ENCODE measurements around the gene ANXA2. TPM values are rescaled to one million over a fixed set of nuclear protein-coding genes. Genes with fewer than 3 reads are reported as not detected.
A peak's percentile ranks its signal among the peaks of the same experiment; 100 is the strongest.

The ANXA2 gene
- total RNA-seq, 4 donors from 2014 or later, result 376 to 811 (median 549) TPM

DNA sequence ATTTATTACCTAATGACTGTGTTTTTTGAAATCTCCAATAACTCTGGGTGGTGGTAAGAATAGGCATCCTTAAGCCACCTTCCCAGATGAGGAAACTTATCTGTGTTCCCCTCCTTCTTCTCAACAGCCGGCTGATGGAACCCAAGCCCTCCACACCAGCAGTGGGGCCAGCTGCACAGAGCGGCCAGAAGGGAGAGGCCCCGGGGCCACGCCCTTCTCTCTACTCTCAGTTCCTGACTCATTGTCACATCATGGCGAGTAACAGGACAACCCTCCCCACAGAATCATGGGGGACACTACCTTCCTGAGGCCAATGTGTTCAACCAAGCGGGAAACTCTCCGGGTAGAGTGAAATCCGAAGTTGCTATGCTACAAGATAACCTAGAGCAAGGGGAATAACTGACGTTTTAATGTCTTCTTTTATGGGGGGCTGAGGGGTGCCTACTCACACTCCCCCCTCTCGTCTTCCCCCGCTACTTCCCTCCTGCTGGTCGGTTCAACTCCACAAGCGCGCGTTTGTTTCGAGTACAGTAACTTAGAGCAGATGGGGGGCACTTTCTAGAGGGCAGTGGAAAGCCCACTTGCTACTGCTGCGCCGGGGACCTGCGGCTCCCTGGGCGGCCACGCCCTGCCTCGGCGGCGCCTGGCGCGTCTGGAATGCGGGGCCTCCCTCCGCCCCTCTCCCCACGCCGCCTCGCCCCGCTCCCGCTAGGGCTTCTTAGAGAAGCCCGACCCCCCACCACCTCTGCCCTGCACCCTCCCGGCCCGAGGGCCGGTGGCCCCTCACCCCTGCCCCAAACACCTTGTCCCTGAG, 621 bp downstream of the ANXA2 start:
- Histone ChIP-seq H3K4me1 (peaks cover 14 to 23% of the 10 kb centered on the region in 2 donors), H3K27me3 (no peaks in the 10 kb centered on the region), H3K27ac (peak overlapping the region; percentile 90 to 96), H3K36me3 (no peaks in the 10 kb centered on the region), H3K4me3 (peak overlapping the region; percentile 85 to 87), H3K9me3 (no peaks in the 10 kb centered on the region)
- TF ChIP-seq POLR2A (IDR thresholded peaks at IDR 0.05), result no peak
- no peak for TF ChIP-seq CTCF (IDR thresholded peaks at IDR 0.05)
- DNase-seq, result peak; percentile 59 to 60
- intact Hi-C loops (cut with DNase I; ENCODE audit: low total_unique reads), result no loop called here

GRCh38 chr15:60396560-60396957, 1.2 kb downstream of the ANXA2 start:
- Histone ChIP-seq H3K27me3 (no peaks in the 10 kb centered on the region), H3K27ac (peak overlapping the region; percentile 90 to 96), H3K4me3 (peak overlapping the region; percentile 85 to 87), H3K9me3 (no peaks in the 10 kb centered on the region), H3K4me1 (peaks cover 20 to 28% of the 10 kb centered on the region in 2 donors), H3K36me3 (no peaks in the 10 kb centered on the region)
- TF ChIP-seq CTCF (IDR thresholded peaks at IDR 0.05) (no peak), POLR2A (IDR thresholded peaks at IDR 0.05) (no peak)
- DNase-seq, result no peak
- intact Hi-C loops (cut with DNase I; ENCODE audit: low total_unique reads), result no loop called here

- peaks cover 25 to 30% of the 10 kb centered on the region in 2 donors for H3K4me1 ChIP-seq
- no peak for TF ChIP-seq CTCF (IDR thresholded peaks at IDR 0.05)
- H3K36me3 ChIP-seq, result no peaks in the 10 kb centered on the region
- no peaks in the 10 kb centered on the region for H3K9me3 ChIP-seq
- H3K27me3 ChIP-seq, result no peaks in the 10 kb centered on the region
- peak overlapping the region; percentile 90 to 96 for H3K27ac ChIP-seq
- H3K4me3 ChIP-seq, result peak overlapping the region in 1 of 2 donors; percentile 87
- DNase-seq, result no peak
- intact Hi-C loops (cut with DNase I; ENCODE audit: low total_unique reads), result no loop called here
Measured at GRCh38 chr15:60396100-60396499, 1.7 kb downstream of the ANXA2 start.

DNA sequence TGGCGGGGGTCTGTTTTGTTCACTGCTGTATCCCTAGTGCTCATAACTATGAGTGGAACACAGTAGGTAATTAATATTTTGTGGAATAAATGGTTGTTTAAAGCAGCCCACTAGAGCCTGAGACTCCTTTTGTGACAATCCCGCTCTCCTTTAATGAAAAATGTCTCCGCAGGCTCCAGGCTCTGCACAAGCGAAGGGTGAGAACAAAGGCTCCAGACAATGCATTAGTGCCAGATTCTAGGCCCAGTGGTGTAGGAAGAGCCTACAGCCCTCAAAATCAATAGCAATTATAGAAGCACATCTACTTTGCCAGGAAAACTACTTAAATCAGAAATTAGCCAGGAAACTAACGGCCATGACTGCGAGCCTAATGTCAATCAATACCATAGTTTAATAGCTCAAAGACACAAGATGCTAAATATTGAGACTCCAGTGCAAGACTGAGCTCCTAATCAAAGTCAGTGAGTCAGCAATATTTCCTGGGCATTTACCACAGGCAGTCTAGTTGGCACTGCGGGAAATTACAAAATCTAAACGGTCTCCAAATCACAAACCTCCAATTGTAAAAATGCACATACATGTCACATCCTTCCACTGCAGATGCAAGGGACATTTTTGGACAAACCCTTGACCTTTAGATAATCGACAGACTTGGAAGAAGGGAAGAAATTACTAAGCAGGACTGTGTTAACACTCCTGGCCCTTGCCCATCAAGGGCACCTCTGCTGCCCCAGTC, 2.3 kb downstream of the ANXA2 start:
- DNase-seq, result no peak
- intact Hi-C loops (cut with DNase I; ENCODE audit: low total_unique reads), result no loop called here
- Histone ChIP-seq H3K9me3 (no peaks in the 10 kb centered on the region), H3K4me1 (peaks cover 30% of the 10 kb centered on the region in 2 donors), H3K36me3 (no peaks in the 10 kb centered on the region), H3K4me3 (no peak overlapping the region), H3K27ac (peak overlapping the region; percentile 90 to 96), H3K27me3 (no peaks in the 10 kb centered on the region)
- no peak for TF ChIP-seq CTCF (IDR thresholded peaks at IDR 0.05)
- no peak for TF ChIP-seq POLR2A (IDR thresholded peaks at IDR 0.05)

GRCh38 chr15:60394689-60395097, 3.1 kb downstream of the ANXA2 start:
- Histone ChIP-seq H3K27me3 (no peaks in the 10 kb centered on the region), H3K27ac (peak overlapping the region; percentile 90 to 96), H3K36me3 (no peaks in the 10 kb centered on the region), H3K9me3 (no peaks in the 10 kb centered on the region), H3K4me1 (peaks cover 33 to 34% of the 10 kb centered on the region in 2 donors), H3K4me3 (no peak overlapping the region)
- no peak for TF ChIP-seq CTCF (IDR thresholded peaks at IDR 0.05)
- no peak for TF ChIP-seq POLR2A (IDR thresholded peaks at IDR 0.05)
- intact Hi-C loops (cut with DNase I; ENCODE audit: low total_unique reads), result no loop called here
- no peak for DNase-seq
